GM12892 (cell line): ENCODE results near the gene AGBL3.

Experiments used
- POLR2A ChIP-seq: IDR thresholded peaks from 2 replicates; pipeline ENCODE4 v1.6.1; 2011; ENCODE audit warnings: low read depth, low read length, control low read depth
- POLR2AphosphoS5 ChIP-seq: IDR thresholded peaks from 2 replicates; pipeline ENCODE4 v1.6.1; 2011; ENCODE audit warnings: low read depth, low read length, control low read depth
- TAF1 ChIP-seq: IDR thresholded peaks from 2 replicates; pipeline ENCODE4 v1.6.1; 2011; ENCODE audit warnings: low read depth, mild to moderate bottlenecking, control low read depth, low read length, borderline replicate concordance

GRCh38 chr7:135012229-135012628, 25.9 kb downstream of the AGBL3 start:
- TF ChIP-seq POLR2A (no peak), POLR2AphosphoS5 (no peak), TAF1 (no peak)
